H9 (cell line): Measurements from ENCODE around the gene GSAP. TPM values are rescaled to one million over a fixed set of nuclear protein-coding genes. Genes with fewer than 3 reads are reported as not detected.

Experiments used
- DNase-seq: peaks from one replicate; pipeline ENCODE4 v3.0.0-alpha.2; 2017
- H2AFZ ChIP-seq: one replicate; pipeline ENCODE4 v1.6.1; 2013; ENCODE audit warnings: mild to moderate bottlenecking, low read length, control low read depth, moderate library complexity
- H2AK5ac ChIP-seq: 2 replicates; pipeline ENCODE4 v1.6.1; 2013; ENCODE audit warnings: low read length, control low read depth, mixed read lengths; ENCODE audit not compliant: insufficient read length
- H2BK120ac ChIP-seq: one replicate; pipeline ENCODE4 v1.6.1; 2013; ENCODE audit warnings: low read depth, mild to moderate bottlenecking, low read length, control low read depth, inconsistent platforms; ENCODE audit not compliant: poor library complexity, severe bottlenecking
- H2BK12ac ChIP-seq: 2 replicates; pipeline ENCODE4 v1.6.1; 2013; ENCODE audit warnings: low read length, control low read depth, mixed read lengths, low read depth; ENCODE audit not compliant: insufficient read length
- H2BK15ac ChIP-seq: 2 replicates; pipeline ENCODE4 v1.6.1; 2013; ENCODE audit warnings: low read depth, low read length, control low read depth
- H2BK20ac ChIP-seq: one replicate; pipeline ENCODE4 v1.6.1; 2013; ENCODE audit warnings: low read depth, mild to moderate bottlenecking, low read length, control low read depth, inconsistent platforms; ENCODE audit not compliant: poor library complexity, severe bottlenecking
- H2BK5ac ChIP-seq: 2 replicates; pipeline ENCODE4 v1.6.1; 2013; ENCODE audit warnings: low read length, control low read depth, mixed read lengths; ENCODE audit not compliant: insufficient read length
- H3K14ac ChIP-seq: 2 replicates; pipeline ENCODE4 v1.6.1; 2013; ENCODE audit warnings: low read length, control low read depth; ENCODE audit not compliant: insufficient read depth
- H3K18ac ChIP-seq: 2 replicates; pipeline ENCODE4 v1.6.1; 2013; ENCODE audit warnings: low read depth, mild to moderate bottlenecking, mixed read lengths, low read length, control low read depth; ENCODE audit not compliant: insufficient read length
- H3K23ac ChIP-seq: 2 replicates; pipeline ENCODE4 v1.6.1; 2013; ENCODE audit warnings: low read length, control low read depth, mixed read lengths, low read depth; ENCODE audit not compliant: insufficient read length
- H3K23me2 ChIP-seq: 2 replicates; pipeline ENCODE4 v1.6.1; 2013; ENCODE audit warnings: low read depth, mild to moderate bottlenecking, mixed read lengths, low read length, control low read depth; ENCODE audit not compliant: insufficient read length, poor library complexity, severe bottlenecking
- H3K27ac ChIP-seq: 2 replicates; pipeline ENCODE4 v1.5.1; 2013; ENCODE audit warnings: low read length, control low read depth, mixed read lengths, low read depth; ENCODE audit not compliant: insufficient read length
- H3K27me3 ChIP-seq: 2 replicates; pipeline ENCODE4 v1.6.1; 2013; ENCODE audit warnings: low read length, control low read depth, inconsistent platforms; ENCODE audit not compliant: insufficient read depth
- H3K4ac ChIP-seq: 2 replicates; pipeline ENCODE4 v1.6.1; 2013; ENCODE audit warnings: low read depth, mild to moderate bottlenecking, control low read depth, inconsistent platforms, low read length, moderate library complexity
- H3K4me1 ChIP-seq: 2 replicates; pipeline ENCODE4 v1.6.1; 2013; ENCODE audit warnings: low read length, control low read depth, inconsistent platforms; ENCODE audit not compliant: insufficient read depth
- H3K4me2 ChIP-seq: 2 replicates; pipeline ENCODE4 v1.6.1; 2013; ENCODE audit warnings: low read length, control low read depth, mixed read lengths; ENCODE audit not compliant: insufficient read length, insufficient read depth
- H3K56ac ChIP-seq: 2 replicates; pipeline ENCODE4 v1.6.1; 2013; ENCODE audit warnings: low read depth, mild to moderate bottlenecking, mixed read lengths, low read length, control low read depth; ENCODE audit not compliant: insufficient read length
- H3K79me1 ChIP-seq: 2 replicates; pipeline ENCODE4 v1.6.1; 2013; ENCODE audit warnings: low read depth, mild to moderate bottlenecking, moderate library complexity, low read length, control low read depth, inconsistent platforms; ENCODE audit not compliant: insufficient read depth, poor library complexity, severe bottlenecking
- H3K79me2 ChIP-seq: 2 replicates; pipeline ENCODE4 v1.6.1; 2013; ENCODE audit warnings: low read length, control low read depth, inconsistent platforms; ENCODE audit not compliant: insufficient read depth
- H3K9ac ChIP-seq: 2 replicates; pipeline ENCODE4 v1.6.1; 2013; ENCODE audit warnings: low read length, control low read depth, mixed read lengths; ENCODE audit not compliant: insufficient read length; ENCODE audit errors: extremely low read depth
- H3K9me3 ChIP-seq: one replicate; pipeline ENCODE4 v1.6.1; 2013; ENCODE audit warnings: low read depth, low read length, inconsistent platforms; ENCODE audit not compliant: control insufficient read depth
- H3T11ph ChIP-seq: one replicate; pipeline ENCODE4 v1.6.1; 2013; ENCODE audit warnings: mild to moderate bottlenecking, low read length, control low read depth, inconsistent platforms
- H4K20me1 ChIP-seq: one replicate; pipeline ENCODE4 v1.6.1; 2013; ENCODE audit not compliant: control insufficient read depth, insufficient read length, insufficient read depth
- H4K5ac ChIP-seq: 2 replicates; pipeline ENCODE4 v1.6.1; 2013; ENCODE audit warnings: low read depth, mild to moderate bottlenecking, mixed read lengths, low read length, control low read depth; ENCODE audit not compliant: insufficient read length
- H4K8ac ChIP-seq: replicated peaks from 2 replicates; pipeline ENCODE4 v1.6.1; 2013; ENCODE audit warnings: low read length, control low read depth, mixed read lengths, low read depth; ENCODE audit not compliant: insufficient read length
- H4K91ac ChIP-seq: 2 replicates; pipeline ENCODE4 v1.6.1; 2013; ENCODE audit warnings: low read depth, mild to moderate bottlenecking, moderate library complexity, mixed read lengths, low read length, control low read depth; ENCODE audit not compliant: insufficient read length
- H3K27ac Mint-ChIP-seq, 3 experiments: 2 replicates in 2 of 3; 3 replicates in 1 of 3; pipeline ENCODE4 v1.8.0; 2020 to 2021; ENCODE audit warnings: mixed read lengths in 3 of 3, mild to moderate bottlenecking in 1 of 3, moderate library complexity in 1 of 3
- H3K27me3 Mint-ChIP-seq: 2 replicates; pipeline ENCODE4 v1.8.0; 2021; ENCODE audit warnings: low read depth, mild to moderate bottlenecking, moderate library complexity, mixed read lengths
- H3K36me3 Mint-ChIP-seq, 3 experiments: 2 replicates in 2 of 3; 3 replicates in 1 of 3; pipeline ENCODE4 v1.8.0; 2020 to 2021; ENCODE audit warnings: low read depth in 3 of 3, mixed read lengths in 3 of 3; ENCODE audit not compliant: insufficient read depth in 1 of 3
- H3K4me1 Mint-ChIP-seq, 2 experiments: 2 replicates each; pipeline ENCODE4 v1.8.0; 2020; ENCODE audit warnings: mixed read lengths in 2 of 2
- H3K4me3 Mint-ChIP-seq, 2 experiments: 2 replicates in 1 of 2; 3 replicates in 1 of 2; pipeline ENCODE4 v1.8.0; 2020 to 2021; ENCODE audit warnings: mild to moderate bottlenecking in 2 of 2, mixed read lengths in 2 of 2, moderate library complexity in 1 of 2
- H3K9me3 Mint-ChIP-seq, 2 experiments: 2 replicates in 1 of 2; 3 replicates in 1 of 2; pipeline ENCODE4 v1.8.0; 2020; ENCODE audit warnings: mild to moderate bottlenecking in 2 of 2, mixed read lengths in 2 of 2, moderate library complexity in 1 of 2
- WGBS: extraction: QIAGEN DNeasy Blood & Tissue Kit; methylation state at CpG from one replicate; pipeline ENCODE4 v1.1.7; 2013; ENCODE audit warnings: missing lambda C conversion rate, low lambda C conversion rate, mixed read lengths; ENCODE audit not compliant: insufficient read length; ENCODE audit errors: extremely low coverage; 5-methylcytosine and 5-hydroxymethylcytosine counted together
- total RNA-seq: library from RNA; stranded (reverse); gene quantifications from 2 replicates; pipeline ENCODE4 v1.2.1, GENCODE V29; 2021
- TF ChIP-seq, protein P1 (sequence below): fragments of 200-600 bp; sonication (generic); conservative IDR thresholded peaks from 3 replicates; pipeline ENCODE4 v1.8.0; 2021; ENCODE audit warnings: antibody characterized with exemption, mild to moderate bottlenecking

The GSAP gene
- total RNA-seq, 1 experiment from 2014 or later = 1.9 TPM

GRCh38 chr7:77309714-77310220 lies 106.4 kb downstream of the GSAP start:
- TF ChIP-seq, protein P1, sequence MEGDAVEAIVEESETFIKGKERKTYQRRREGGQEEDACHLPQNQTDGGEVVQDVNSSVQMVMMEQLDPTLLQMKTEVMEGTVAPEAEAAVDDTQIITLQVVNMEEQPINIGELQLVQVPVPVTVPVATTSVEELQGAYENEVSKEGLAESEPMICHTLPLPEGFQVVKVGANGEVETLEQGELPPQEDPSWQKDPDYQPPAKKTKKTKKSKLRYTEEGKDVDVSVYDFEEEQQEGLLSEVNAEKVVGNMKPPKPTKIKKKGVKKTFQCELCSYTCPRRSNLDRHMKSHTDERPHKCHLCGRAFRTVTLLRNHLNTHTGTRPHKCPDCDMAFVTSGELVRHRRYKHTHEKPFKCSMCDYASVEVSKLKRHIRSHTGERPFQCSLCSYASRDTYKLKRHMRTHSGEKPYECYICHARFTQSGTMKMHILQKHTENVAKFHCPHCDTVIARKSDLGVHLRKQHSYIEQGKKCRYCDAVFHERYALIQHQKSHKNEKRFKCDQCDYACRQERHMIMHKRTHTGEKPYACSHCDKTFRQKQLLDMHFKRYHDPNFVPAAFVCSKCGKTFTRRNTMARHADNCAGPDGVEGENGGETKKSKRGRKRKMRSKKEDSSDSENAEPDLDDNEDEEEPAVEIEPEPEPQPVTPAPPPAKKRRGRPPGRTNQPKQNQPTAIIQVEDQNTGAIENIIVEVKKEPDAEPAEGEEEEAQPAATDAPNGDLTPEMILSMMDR = no peak
- Histone ChIP-seq H2BK20ac (no peak overlapping the region), H2BK5ac (no peak overlapping the region), H3K79me1 (no peaks in the 10 kb centered on the region), H4K8ac (no peak overlapping the region), H2AK5ac (no peak overlapping the region), H3K23me2 (no peaks in the 10 kb centered on the region), H3K23ac (no peak overlapping the region), H3K4me2 (no peak overlapping the region), H2BK15ac (no peak overlapping the region), H4K20me1 (no peaks in the 10 kb centered on the region), H3K9ac (no peak overlapping the region), H3K4ac (no peak overlapping the region), H3K27ac (no peak overlapping the region), H3K4me1 (no peaks in the 10 kb centered on the region; the same call in 1 of the 2 replicates), H3K56ac (no peak overlapping the region), H3T11ph (no peak overlapping the region), H4K91ac (no peak overlapping the region), H2BK120ac (no peak overlapping the region), H4K5ac (no peak overlapping the region), H3K18ac (no peak overlapping the region), H3K9me3 (no peaks in the 10 kb centered on the region), H2BK12ac (no peak overlapping the region), H2AFZ (no peak overlapping the region), H3K79me2 (no peaks in the 10 kb centered on the region), H3K27me3 (no peaks in the 10 kb centered on the region), H3K14ac (no peak overlapping the region)
- Mint-ChIP-seq H3K4me1 (peaks cover 20 to 21% of the 10 kb centered on the region in 2 experiments), H3K4me3 (no peak overlapping the region), H3K27me3 (no peaks in the 10 kb centered on the region), H3K27ac (no peak overlapping the region; a peak in 1 of 7 replicates), H3K9me3 (peaks cover 2 to 4% of the 10 kb centered on the region in 2 experiments; a peak in 3 of 5 replicates), H3K36me3 (peaks cover 0 to 23% (median 3%) of the 10 kb centered on the region in 3 experiments; a peak in 3 of 7 replicates)
- no peak for DNase-seq
- no CpG with 5 or more reads among the region's 1 CpG for WGBS
